H1 (cell line): ENCODE measurements around the gene ARHGEF10L. TPM values are rescaled to one million over a fixed set of nuclear protein-coding genes. Genes with fewer than 3 reads are reported as not detected.

Experiments used
- CTCF ChIA-PET: fragments of 300-600 bp; sonication (Branson Sonifier 250); formaldehyde crosslinking; loops from one replicate; lab custom pipeline; 2021; ENCODE audit not compliant: partially characterized antibody; lab: Charles Lee
- POLR2A ChIA-PET: fragments of 300-600 bp; sonication (Branson Sonifier 250); formaldehyde crosslinking; loops from one replicate; lab custom pipeline; 2021; ENCODE audit warnings: inconsistent platforms; ENCODE audit not compliant: partially characterized antibody; lab: Charles Lee
- DNase-seq, 2 experiments: peaks; one replicate each; pipeline versions ENCODE4 v3.0.0 to v3.0.0-alpha.2; 2010 to 2022; ENCODE audit warnings: low spot score in 2 of 2, low read depth in 1 of 2, mixed read lengths in 1 of 2
- FAIRE-seq: peaks from 2 replicates; lab custom pipeline; 2011; peaks lifted over from hg19 to GRCh38; lab: Jason Lieb, UNC
- H2AFZ ChIP-seq: 2 replicates; pipeline ENCODE4 v1.8.1; 2012; ENCODE audit warnings: low read length, inconsistent platforms
- H2AK5ac ChIP-seq: 2 replicates; pipeline ENCODE4 v1.6.1; 2013; ENCODE audit warnings: low read depth, low read length
- H2BK120ac ChIP-seq: replicated peaks from 2 replicates; pipeline ENCODE3; 2013; ENCODE audit warnings: low read depth, low read length, inconsistent platforms
- H2BK12ac ChIP-seq: 2 replicates; pipeline ENCODE4 v1.6.1; 2013; ENCODE audit warnings: low read depth, low read length
- H2BK15ac ChIP-seq: 2 replicates; pipeline ENCODE4 v1.6.1; 2013; ENCODE audit warnings: low read length
- H2BK20ac ChIP-seq: 2 replicates; pipeline ENCODE4 v1.6.1; 2013; ENCODE audit warnings: low read length
- H2BK5ac ChIP-seq: 2 replicates; pipeline ENCODE4 v1.6.1; 2013; ENCODE audit warnings: low read depth, low read length
- H3K14ac ChIP-seq: 2 replicates; pipeline ENCODE4 v1.6.1; 2013; ENCODE audit warnings: inconsistent platforms; ENCODE audit not compliant: insufficient read length
- H3K18ac ChIP-seq: 2 replicates; pipeline ENCODE4 v1.6.1; 2013; ENCODE audit warnings: low read length; ENCODE audit errors: extremely low read depth
- H3K23ac ChIP-seq: 2 replicates; pipeline ENCODE4 v1.6.1; 2013; ENCODE audit warnings: inconsistent platforms; ENCODE audit not compliant: insufficient read length
- H3K23me2 ChIP-seq: 2 replicates; pipeline ENCODE4 v1.6.1; 2013; ENCODE audit warnings: low read depth, low read length
- H3K27ac ChIP-seq: 2 replicates; pipeline ENCODE4 v1.6.1; 2011; ENCODE audit warnings: low read depth, low read length, inconsistent platforms
- H3K27me3 ChIP-seq, 4 experiments: replicated peaks in 1 of 4; 1 replicate in 1 of 4; 2 replicates in 3 of 4; pipeline versions ENCODE4 v1.6.1 to v1.8.1; 2011 to 2013; ENCODE audit warnings: low read length in 3 of 4, mild to moderate bottlenecking in 3 of 4, inconsistent platforms in 2 of 4, mixed read lengths in 2 of 4, moderate library complexity in 1 of 4; ENCODE audit not compliant: control insufficient read depth in 3 of 4, insufficient read depth in 3 of 4; ENCODE audit errors: extremely low read depth in 1 of 4
- H3K36me3 ChIP-seq, 4 experiments: 2 replicates each; pipeline versions ENCODE4 v1.6.1 to v1.8.1; 2011 to 2013; ENCODE audit warnings: mild to moderate bottlenecking in 4 of 4, low read length in 3 of 4, moderate library complexity in 2 of 4, control low read depth in 1 of 4, inconsistent platforms in 1 of 4; ENCODE audit not compliant: insufficient read depth in 4 of 4, control insufficient read depth in 2 of 4
- H3K4ac ChIP-seq: replicated peaks from 2 replicates; pipeline ENCODE3; 2013; ENCODE audit warnings: low read length, low read depth, mixed read lengths, inconsistent platforms; ENCODE audit not compliant: insufficient read length
- H3K4me1 ChIP-seq, 4 experiments: replicated peaks in 1 of 4; 1 replicate in 1 of 4; 2 replicates in 3 of 4; pipeline versions ENCODE4 v1.6.1 to v1.8.1; 2011 to 2013; ENCODE audit warnings: low read length in 3 of 4, inconsistent platforms in 2 of 4, mixed read lengths in 1 of 4; ENCODE audit not compliant: insufficient read depth in 4 of 4, control insufficient read depth in 3 of 4
- H3K4me2 ChIP-seq, 2 experiments: 2 replicates each; pipeline versions ENCODE4 v1.6.1 to v1.8.1; 2011 to 2013; ENCODE audit warnings: low read depth in 2 of 2, low read length in 2 of 2, control low read depth in 1 of 2, inconsistent platforms in 1 of 2, mild to moderate bottlenecking in 1 of 2; ENCODE audit not compliant: insufficient read depth in 1 of 2
- H3K4me3 ChIP-seq, 4 experiments: fragments of 200-600, 300-600 bp in 1 of 4; sonication (generic), shearing (Covaris generic), sonication (Bioruptor Twin) in 1 of 4; 2 replicates each; pipeline versions ENCODE4 v1.5.1 to v1.8.1; 2011 to 2016; ENCODE audit warnings: low read length in 4 of 4, low read depth in 3 of 4, control low read depth in 2 of 4, inconsistent platforms in 2 of 4, mild to moderate bottlenecking in 2 of 4, mixed read lengths in 1 of 4, moderate library complexity in 1 of 4; ENCODE audit not compliant: insufficient read depth in 2 of 4; ENCODE audit errors: extremely low read depth in 1 of 4
- H3K56ac ChIP-seq: replicated peaks from 2 replicates; pipeline ENCODE3; 2013; ENCODE audit warnings: low read depth, mild to moderate bottlenecking, mixed read lengths, low read length, inconsistent platforms; ENCODE audit not compliant: insufficient read length
- H3K79me1 ChIP-seq: 2 replicates; pipeline ENCODE4 v1.6.1; 2013; ENCODE audit warnings: low read depth, low read length, control low read depth
- H3K79me2 ChIP-seq, 2 experiments: 2 replicates each; pipeline versions ENCODE4 v1.6.1 to v1.8.1; 2012 to 2013; ENCODE audit warnings: low read length in 2 of 2, mild to moderate bottlenecking in 2 of 2, inconsistent platforms in 1 of 2; ENCODE audit not compliant: insufficient read depth in 2 of 2, control insufficient read depth in 1 of 2
- H3K9ac ChIP-seq, 4 experiments: replicated peaks in 1 of 4; 1 replicate in 1 of 4; 2 replicates in 3 of 4; pipeline versions ENCODE4 v1.6.1 to v1.8.1; 2011 to 2013; ENCODE audit warnings: low read depth in 3 of 4, low read length in 3 of 4, control low read depth in 2 of 4, mild to moderate bottlenecking in 2 of 4, moderate library complexity in 2 of 4, inconsistent platforms in 1 of 4; ENCODE audit errors: extremely low read depth in 1 of 4
- H3K9me3 ChIP-seq, 2 experiments: 2 replicates each; pipeline versions ENCODE4 v1.6.1 to v1.8.1; 2012 to 2013; ENCODE audit warnings: mild to moderate bottlenecking in 2 of 2, moderate library complexity in 2 of 2, control low read depth in 1 of 2, inconsistent platforms in 1 of 2, low read depth in 1 of 2, low read length in 1 of 2, mixed read lengths in 1 of 2; ENCODE audit not compliant: insufficient read depth in 2 of 2
- H4K20me1 ChIP-seq, 2 experiments: replicated peaks in 1 of 2; 2 replicates each; pipeline versions ENCODE3 to v1.8.1; 2011 to 2013; ENCODE audit warnings: inconsistent platforms in 2 of 2, low read length in 2 of 2, mild to moderate bottlenecking in 1 of 2; ENCODE audit not compliant: insufficient read depth in 2 of 2, control insufficient read depth in 1 of 2
- H4K5ac ChIP-seq: 2 replicates; pipeline ENCODE4 v1.6.1; 2013; ENCODE audit warnings: low read length, low read depth, mixed read lengths, inconsistent platforms; ENCODE audit not compliant: insufficient read length
- H4K8ac ChIP-seq: 2 replicates; pipeline ENCODE4 v1.8.0; 2013; ENCODE audit warnings: mild to moderate bottlenecking, moderate library complexity, low read length, inconsistent platforms; ENCODE audit not compliant: insufficient read depth; ENCODE audit errors: extremely low read depth
- H4K91ac ChIP-seq: replicated peaks from 2 replicates; pipeline ENCODE3; 2013; ENCODE audit warnings: low read length, mixed read lengths, inconsistent platforms; ENCODE audit not compliant: insufficient read length
- ASH2L ChIP-seq: fragments of 200-600, 300-600 bp; sonication (generic); IDR thresholded peaks from one replicate; pipeline ENCODE4 v1.7.1; 2017; ENCODE audit warnings: low read length
- NANOG ChIP-seq: IDR thresholded peaks from 2 replicates; pipeline ENCODE4 v1.6.1; 2011; ENCODE audit warnings: low read length, low read depth, mild to moderate bottlenecking, inconsistent platforms; ENCODE audit not compliant: insufficient read depth, poor library complexity, severe bottlenecking
- SAP30 ChIP-seq: fragments of 300-600 bp; sonication (generic); IDR thresholded peaks from 2 replicates; pipeline ENCODE4 v1.7.1; 2012; ENCODE audit warnings: low read length, moderate library complexity, mild to moderate bottlenecking, inconsistent platforms; ENCODE audit not compliant: insufficient read depth, insufficient replicate concordance
- YY1 ChIP-seq: IDR thresholded peaks from 2 replicates; pipeline ENCODE4 v1.6.1; 2011; ENCODE audit warnings: low read depth, mild to moderate bottlenecking, low read length
- WGBS, 2 experiments: shearing (Covaris generic) in 1 of 2; methylation state at CpG; one replicate each; pipeline versions ENCODE4 v1.1.6 to v1.1.7; 2013 to 2015; ENCODE audit warnings: low lambda C conversion rate in 2 of 2, mixed read lengths in 2 of 2, inconsistent platforms in 1 of 2, low coverage in 1 of 2, missing lambda C conversion rate in 1 of 2; ENCODE audit not compliant: insufficient replicate concordance in 2 of 2, insufficient coverage in 1 of 2, insufficient read length in 1 of 2; ENCODE audit errors: extremely low coverage in 1 of 2, missing lambda C conversion rate in 1 of 2; 5-methylcytosine and 5-hydroxymethylcytosine counted together
- polyA plus RNA-seq, 7 experiments: library from polyadenylated mRNA; depleted of rRNA in 3 of 7; stranded (reverse) in 5 of 7; unstranded in 2 of 7; fragments of >200 nt in 5 of 7; fragments of 200-250 nt in 2 of 7; gene quantifications; 1 replicate in 5 of 7; 2 replicates in 1 of 7; 4 replicates in 1 of 7; pipeline versions ENCODE4 v1.2.1 to v1.2.3, GENCODE V29; 2011 to 2013; ENCODE audit warnings: missing spikeins in 2 of 7, mixed read lengths in 2 of 7
- total RNA-seq: library from RNA; stranded (reverse); fragmentation: NEBNext Ultra II Directional; extraction: Animal tissue kit (Norgen Biotek cat#: 25700); gene quantifications from 2 replicates; pipeline ENCODE4 v1.2.1, GENCODE V29; 2021
- TF ChIP-seq, protein P1 (sequence below): IDR thresholded peaks from 2 replicates; pipeline ENCODE4 v1.6.1; 2012; ENCODE audit warnings: low read length, inconsistent platforms

ARHGEF10L gene
- total and polyA plus RNA-seq, 2 of the 8 experiments (the other 6 are each of a cell fraction or from before 2014, with no cell fraction given) = 33.6 to 39.6 TPM

GRCh38 chr1:17635276-17635675, 95.8 kb downstream of the ARHGEF10L start:
- Histone ChIP-seq H3K4ac (no peak overlapping the region), H3K27me3 (no peaks in the 10 kb centered on the region), H2AFZ (no peak overlapping the region), H3K23ac (no peak overlapping the region), H3K14ac (no peak overlapping the region), H3K79me2 (no peaks in the 10 kb centered on the region), H4K5ac (no peak overlapping the region), H2AK5ac (no peak overlapping the region), H2BK20ac (no peak overlapping the region), H2BK5ac (no peak overlapping the region; the same call in 1 of the 2 replicates), H3K36me3 (peaks cover 25 to 65% (median 52%) of the 10 kb centered on the region in 4 experiments), H3K4me3 (no peak overlapping the region), H2BK120ac (no peak overlapping the region), H3K4me2 (no peak overlapping the region), H2BK12ac (no peak overlapping the region), H3K4me1 (no peaks in the 10 kb centered on the region), H3K23me2 (no peaks in the 10 kb centered on the region), H3K27ac (no peak overlapping the region), H3K9me3 (no peaks in the 10 kb centered on the region), H3K9ac (no peak overlapping the region), H3K18ac (no peak overlapping the region), H4K20me1 (peaks cover 2 to 7% of the 10 kb centered on the region in 2 experiments), H3K56ac (no peak overlapping the region), H2BK15ac (no peak overlapping the region), H4K8ac (no peak overlapping the region), H4K91ac (no peak overlapping the region), H3K79me1 (peaks cover 2% of the 10 kb centered on the region; the same call in 1 of the 2 replicates)
- ChIA-PET POLR2A (no interaction called here), CTCF (interaction anchor here (1.1 to 1.6 kb wide), 4 partner anchors 9 to 143 kb away, joined by 3 to 4 read pairs (median 4); no protein-coding TSS in a partner anchor)
- TF ChIP-seq SAP30 (no peak), NANOG (no peak), YY1 (no peak), ASH2L (no peak)
- TF ChIP-seq, protein P1, sequence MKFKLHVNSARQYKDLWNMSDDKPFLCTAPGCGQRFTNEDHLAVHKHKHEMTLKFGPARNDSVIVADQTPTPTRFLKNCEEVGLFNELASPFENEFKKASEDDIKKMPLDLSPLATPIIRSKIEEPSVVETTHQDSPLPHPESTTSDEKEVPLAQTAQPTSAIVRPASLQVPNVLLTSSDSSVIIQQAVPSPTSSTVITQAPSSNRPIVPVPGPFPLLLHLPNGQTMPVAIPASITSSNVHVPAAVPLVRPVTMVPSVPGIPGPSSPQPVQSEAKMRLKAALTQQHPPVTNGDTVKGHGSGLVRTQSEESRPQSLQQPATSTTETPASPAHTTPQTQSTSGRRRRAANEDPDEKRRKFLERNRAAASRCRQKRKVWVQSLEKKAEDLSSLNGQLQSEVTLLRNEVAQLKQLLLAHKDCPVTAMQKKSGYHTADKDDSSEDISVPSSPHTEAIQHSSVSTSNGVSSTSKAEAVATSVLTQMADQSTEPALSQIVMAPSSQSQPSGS = no peak
- FAIRE-seq = no peak
- WGBS, 2 experiments = 95% methylated on average over 5 of the region's 5 CpGs; no CpG with 5 or more reads in 1 of the 2 experiments
- DNase-seq = no peak
